ENCODE results near the gene ARHGAP42. TPM values are rescaled to one million over a fixed set of nuclear protein-coding genes. Genes with fewer than 3 reads are reported as not detected.

The ARHGAP42 gene
- total RNA-seq, 2 donors from 2014 or later, result 5.6 to 13.8 TPM

DNA sequence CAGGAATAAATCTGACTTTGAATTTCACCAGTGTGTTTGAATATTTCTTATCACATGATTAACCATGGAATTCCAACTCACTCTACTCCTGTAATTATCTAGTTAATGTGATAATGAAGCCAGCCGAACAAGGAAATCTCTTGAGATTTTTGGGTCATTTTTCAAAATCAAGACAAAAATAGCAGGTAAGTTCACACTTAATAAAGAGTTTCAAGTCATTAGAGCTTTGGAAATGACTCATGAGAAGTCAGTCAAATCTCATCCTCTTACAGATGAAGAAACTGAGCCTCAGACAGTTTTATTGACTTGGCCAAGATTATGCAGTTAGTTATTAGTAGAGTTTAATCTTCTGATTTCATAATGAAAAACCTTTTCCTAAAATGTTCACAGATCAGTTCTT lies 148.8 kb downstream of the ARHGAP42 start:
- H3K27ac ChIP-seq, result no peak overlapping the region

DNA sequence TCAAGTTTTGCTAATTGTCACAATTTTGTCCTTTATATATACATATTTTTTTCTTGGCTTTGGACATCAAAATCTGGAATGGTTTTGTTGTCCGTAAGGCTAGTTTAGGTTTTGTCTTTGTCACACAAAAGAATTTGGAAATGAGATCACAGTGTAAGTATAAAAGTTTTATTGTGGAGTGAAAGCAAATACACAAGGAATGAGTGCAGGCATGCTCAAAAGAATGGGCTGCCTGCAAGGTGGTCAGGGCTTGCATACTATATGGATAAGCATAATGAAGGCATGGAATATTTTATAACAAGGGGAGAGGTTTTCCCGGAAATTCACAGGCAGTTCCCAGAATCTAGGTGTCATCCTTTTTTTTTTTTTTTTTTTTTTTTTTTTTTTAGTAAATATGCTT lies 150.2 kb downstream of the ARHGAP42 start:
- no peak for DNase-seq (ENCODE audit: low spot score)
- Histone ChIP-seq H3K4me3 (no peak overlapping the region), H3K27me3 (replicated peaks; ENCODE audit: insufficient read depth) (no peaks in the 10 kb centered on the region), H3K4me1 (ENCODE audit: control insufficient read depth in 1 of 2, low read depth in 2 of 2) (peaks cover 0 to under 1% of the 10 kb centered on the region in 2 donors), H3K9me3 (no peaks in the 10 kb centered on the region), H3K36me3 (no peaks in the 10 kb centered on the region), H3K27ac (no peak overlapping the region)
- no peak for ATAC-seq (ENCODE audit: insufficient number of reproducible peaks, low FRiP score, low read depth)
- TF ChIP-seq, protein P1, sequence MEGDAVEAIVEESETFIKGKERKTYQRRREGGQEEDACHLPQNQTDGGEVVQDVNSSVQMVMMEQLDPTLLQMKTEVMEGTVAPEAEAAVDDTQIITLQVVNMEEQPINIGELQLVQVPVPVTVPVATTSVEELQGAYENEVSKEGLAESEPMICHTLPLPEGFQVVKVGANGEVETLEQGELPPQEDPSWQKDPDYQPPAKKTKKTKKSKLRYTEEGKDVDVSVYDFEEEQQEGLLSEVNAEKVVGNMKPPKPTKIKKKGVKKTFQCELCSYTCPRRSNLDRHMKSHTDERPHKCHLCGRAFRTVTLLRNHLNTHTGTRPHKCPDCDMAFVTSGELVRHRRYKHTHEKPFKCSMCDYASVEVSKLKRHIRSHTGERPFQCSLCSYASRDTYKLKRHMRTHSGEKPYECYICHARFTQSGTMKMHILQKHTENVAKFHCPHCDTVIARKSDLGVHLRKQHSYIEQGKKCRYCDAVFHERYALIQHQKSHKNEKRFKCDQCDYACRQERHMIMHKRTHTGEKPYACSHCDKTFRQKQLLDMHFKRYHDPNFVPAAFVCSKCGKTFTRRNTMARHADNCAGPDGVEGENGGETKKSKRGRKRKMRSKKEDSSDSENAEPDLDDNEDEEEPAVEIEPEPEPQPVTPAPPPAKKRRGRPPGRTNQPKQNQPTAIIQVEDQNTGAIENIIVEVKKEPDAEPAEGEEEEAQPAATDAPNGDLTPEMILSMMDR (IDR thresholded peaks at IDR 0.05), result no peak

More for the DNA sequence above, 148.8 kb downstream of the ARHGAP42 start:
- H3K4me3 ChIP-seq, result no peak overlapping the region
- no peaks in the 10 kb centered on the region for H3K36me3 ChIP-seq
- DNase-seq (ENCODE audit: low spot score) (no peak), ATAC-seq (ENCODE audit: insufficient number of reproducible peaks, low FRiP score, low read depth) (no peak)
- H3K4me1 ChIP-seq (ENCODE audit: control insufficient read depth in 1 of 2, low read depth in 2 of 2), result peaks cover 3 to 15% of the 10 kb centered on the region in 2 donors
- no peaks in the 10 kb centered on the region for H3K27me3 ChIP-seq (replicated peaks; ENCODE audit: insufficient read depth)
- no peaks in the 10 kb centered on the region for H3K9me3 ChIP-seq
- TF ChIP-seq, protein P1 (IDR thresholded peaks at IDR 0.05), result no peak

DNA sequence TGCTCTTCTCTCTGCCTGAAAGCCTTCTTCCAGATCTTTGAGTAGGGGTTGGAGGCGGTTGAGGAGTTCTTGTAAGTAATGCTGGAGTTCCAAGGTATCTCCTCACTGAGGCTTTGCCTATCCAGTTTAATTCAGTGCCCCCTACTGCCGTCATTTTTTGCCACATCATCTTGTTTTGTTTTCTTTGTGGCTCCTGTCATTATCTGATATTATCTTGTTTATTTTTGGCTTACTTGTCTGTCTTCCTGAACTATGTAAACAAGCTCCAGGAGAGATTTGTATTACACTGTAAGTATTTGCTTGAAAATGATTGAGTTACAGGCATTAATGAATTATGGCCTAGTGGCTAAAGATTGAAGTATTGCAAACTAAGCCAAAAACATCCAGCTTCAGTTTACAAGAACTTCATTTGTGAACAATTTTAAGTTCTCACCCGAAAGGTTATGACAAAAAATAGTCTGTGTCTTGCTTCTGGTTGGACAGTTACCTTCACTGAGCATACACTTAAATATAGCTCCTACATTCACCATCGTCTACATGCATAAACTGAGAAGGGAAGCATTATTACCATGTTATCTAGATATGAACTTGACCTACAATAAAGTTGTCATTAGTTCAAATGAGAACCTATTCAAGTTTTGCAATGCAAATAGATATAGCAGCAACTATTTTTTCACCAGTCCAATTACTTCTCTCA lies 154.8 kb downstream of the ARHGAP42 start:
- H3K4me3 ChIP-seq, result no peak overlapping the region
- H3K4me1 ChIP-seq (ENCODE audit: control insufficient read depth in 1 of 2, low read depth in 2 of 2), result no peaks in the 10 kb centered on the region
- no peaks in the 10 kb centered on the region for H3K27me3 ChIP-seq (replicated peaks; ENCODE audit: insufficient read depth)
- H3K36me3 ChIP-seq, result no peaks in the 10 kb centered on the region
- DNase-seq (ENCODE audit: low spot score) (no peak), ATAC-seq (ENCODE audit: insufficient number of reproducible peaks, low FRiP score, low read depth) (no peak)
- no peaks in the 10 kb centered on the region for H3K9me3 ChIP-seq
- H3K27ac ChIP-seq, result no peak overlapping the region
- TF ChIP-seq, protein P1 (IDR thresholded peaks at IDR 0.05), result no peak

DNA sequence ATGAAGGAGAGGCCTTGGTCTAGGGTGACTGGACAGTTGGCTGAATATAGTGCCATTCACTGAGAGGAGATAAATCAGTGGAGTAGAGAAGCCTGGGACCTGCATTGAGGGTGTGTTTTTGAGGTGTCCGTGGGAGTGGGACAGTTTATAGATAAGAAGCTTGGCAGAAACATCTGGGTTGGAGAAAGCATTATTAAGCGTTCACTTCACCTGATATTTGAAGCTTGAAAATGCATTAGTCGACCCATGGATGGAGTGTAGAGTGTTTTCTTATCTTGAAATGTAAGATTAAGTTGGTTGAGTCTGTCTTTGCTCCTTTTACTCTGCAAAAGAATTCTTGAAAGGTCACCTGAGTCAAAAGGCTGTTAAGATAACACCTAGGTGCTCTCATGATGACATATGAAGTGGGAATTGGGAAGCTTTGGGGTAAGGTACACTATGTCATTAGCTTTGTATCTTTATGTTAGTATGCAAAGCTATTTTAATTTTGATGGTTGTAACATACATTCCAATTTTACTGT lies 160.7 kb downstream of the ARHGAP42 start:
- no peak for ATAC-seq (ENCODE audit: insufficient number of reproducible peaks, low FRiP score, low read depth)
- no peaks in the 10 kb centered on the region for H3K9me3 ChIP-seq
- TF ChIP-seq, protein P1 (IDR thresholded peaks at IDR 0.05), result no peak
- no peaks in the 10 kb centered on the region for H3K27me3 ChIP-seq (replicated peaks; ENCODE audit: insufficient read depth)
- peaks cover 0 to 14% of the 10 kb centered on the region in 2 donors for H3K4me1 ChIP-seq (ENCODE audit: control insufficient read depth in 1 of 2, low read depth in 2 of 2)
- H3K4me3 ChIP-seq, result no peak overlapping the region
- no peak overlapping the region for H3K27ac ChIP-seq
- no peak for DNase-seq (ENCODE audit: low spot score)
- H3K36me3 ChIP-seq, result no peaks in the 10 kb centered on the region

DNA sequence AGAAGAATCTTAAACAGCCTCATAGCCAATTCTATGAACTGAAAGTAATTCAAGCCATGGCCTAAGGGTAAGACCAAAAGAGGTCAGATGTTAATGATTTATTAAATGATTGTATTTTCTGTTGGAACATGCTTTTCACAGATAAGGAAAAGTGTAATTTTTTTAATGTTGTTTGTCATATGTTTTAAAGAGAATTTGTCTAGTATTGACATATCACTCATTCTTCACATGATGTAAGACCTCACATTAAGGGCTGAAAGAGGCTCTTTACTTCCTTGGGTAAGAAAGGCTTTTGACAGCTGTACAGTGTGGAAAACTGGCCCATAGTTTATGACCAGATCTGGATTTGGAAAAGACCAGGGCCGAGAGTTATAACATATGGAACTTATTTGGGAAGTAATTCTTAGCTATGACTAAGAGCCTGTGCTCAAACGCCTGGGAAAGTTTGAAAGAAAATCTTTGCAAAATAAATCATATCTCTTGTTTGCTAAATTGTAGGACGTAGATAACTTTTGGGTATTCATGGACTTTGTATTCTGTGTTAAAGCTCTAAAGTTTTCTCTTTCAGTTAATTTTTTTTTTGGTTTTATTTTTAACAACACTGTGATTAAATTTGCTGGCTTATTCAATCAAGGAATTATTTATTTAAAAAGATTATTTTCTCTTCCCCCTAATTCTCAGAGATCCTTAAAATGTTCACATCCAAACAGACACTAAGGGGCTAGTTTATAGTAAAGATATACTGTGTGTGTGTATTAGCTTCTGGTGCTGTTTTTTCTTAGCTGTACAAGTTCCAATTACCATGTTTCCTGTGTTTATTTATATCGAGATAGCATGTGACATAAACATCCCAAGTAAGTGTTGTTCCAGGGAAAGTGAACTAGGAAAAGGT lies 162.2 kb downstream of the ARHGAP42 start:
- H3K27ac ChIP-seq, result no peak overlapping the region
- H3K4me3 ChIP-seq, result no peak overlapping the region

More for the DNA sequence above, 162.2 kb downstream of the ARHGAP42 start:
- no peak for ATAC-seq (ENCODE audit: insufficient number of reproducible peaks, low FRiP score, low read depth)
- Histone ChIP-seq H3K36me3 (no peaks in the 10 kb centered on the region), H3K9me3 (no peaks in the 10 kb centered on the region), H3K27me3 (replicated peaks; ENCODE audit: insufficient read depth) (no peaks in the 10 kb centered on the region), H3K4me1 (ENCODE audit: control insufficient read depth in 1 of 2, low read depth in 2 of 2) (peaks cover 0 to 14% of the 10 kb centered on the region in 2 donors)
- TF ChIP-seq, protein P1 (IDR thresholded peaks at IDR 0.05), result no peak
- no peak for DNase-seq (ENCODE audit: low spot score)
